NB4 (cell line): ENCODE measurements around the gene LRRC7.

ENCODE experiments used
- MYC ChIP-seq: IDR thresholded peaks from 2 replicates; pipeline ENCODE4 v1.6.1; 2011; ENCODE audit warnings: low read depth, low read length
- TF ChIP-seq, protein P1 (sequence below): IDR thresholded peaks from 2 replicates; pipeline ENCODE4 v1.6.1; 2011; ENCODE audit warnings: low read depth, low read length

DNA sequence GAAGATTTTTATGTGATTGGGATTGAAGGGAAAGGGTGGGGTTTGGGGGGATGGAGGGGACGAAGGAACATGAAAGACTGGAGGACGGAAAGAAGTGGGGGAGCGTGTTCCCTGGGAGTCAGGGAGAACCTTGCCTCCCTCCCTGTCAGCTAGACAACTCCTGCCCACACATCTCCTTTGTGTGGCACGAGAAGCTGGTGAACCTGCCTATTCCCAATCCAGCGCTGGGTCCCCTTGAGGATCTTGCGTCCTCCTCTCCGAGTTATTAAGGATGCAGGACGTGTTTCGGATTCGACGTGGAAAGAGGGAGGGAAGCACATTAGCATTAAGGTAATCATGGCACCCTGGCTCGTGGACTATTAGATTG lies 1.4 kb downstream of the LRRC7 start:
- no peak for TF ChIP-seq MYC
- TF ChIP-seq, protein P1, sequence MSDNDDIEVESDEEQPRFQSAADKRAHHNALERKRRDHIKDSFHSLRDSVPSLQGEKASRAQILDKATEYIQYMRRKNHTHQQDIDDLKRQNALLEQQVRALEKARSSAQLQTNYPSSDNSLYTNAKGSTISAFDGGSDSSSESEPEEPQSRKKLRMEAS: no peak
